ENCODE results near the gene FAM3A.

DNA sequence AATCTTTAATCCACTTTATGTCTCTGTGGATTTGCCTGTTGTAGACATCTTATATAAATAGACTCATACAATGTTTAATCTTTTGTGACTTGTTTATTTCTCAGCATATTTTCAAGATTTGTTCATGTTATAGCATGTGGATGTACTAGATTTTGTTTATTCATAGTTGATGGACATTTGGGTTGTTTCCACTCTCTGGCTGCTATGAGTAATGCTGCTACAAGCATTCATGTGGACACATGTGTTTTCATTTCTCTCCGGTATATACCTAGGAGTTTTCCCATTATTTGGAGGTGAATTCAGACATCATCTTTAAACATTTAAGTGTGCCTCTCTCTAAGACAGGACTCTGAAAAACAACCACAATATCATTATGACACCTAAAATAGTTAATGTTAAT lies 33.7 kb upstream of the FAM3A start:
- TF ChIP-seq, protein P1, sequence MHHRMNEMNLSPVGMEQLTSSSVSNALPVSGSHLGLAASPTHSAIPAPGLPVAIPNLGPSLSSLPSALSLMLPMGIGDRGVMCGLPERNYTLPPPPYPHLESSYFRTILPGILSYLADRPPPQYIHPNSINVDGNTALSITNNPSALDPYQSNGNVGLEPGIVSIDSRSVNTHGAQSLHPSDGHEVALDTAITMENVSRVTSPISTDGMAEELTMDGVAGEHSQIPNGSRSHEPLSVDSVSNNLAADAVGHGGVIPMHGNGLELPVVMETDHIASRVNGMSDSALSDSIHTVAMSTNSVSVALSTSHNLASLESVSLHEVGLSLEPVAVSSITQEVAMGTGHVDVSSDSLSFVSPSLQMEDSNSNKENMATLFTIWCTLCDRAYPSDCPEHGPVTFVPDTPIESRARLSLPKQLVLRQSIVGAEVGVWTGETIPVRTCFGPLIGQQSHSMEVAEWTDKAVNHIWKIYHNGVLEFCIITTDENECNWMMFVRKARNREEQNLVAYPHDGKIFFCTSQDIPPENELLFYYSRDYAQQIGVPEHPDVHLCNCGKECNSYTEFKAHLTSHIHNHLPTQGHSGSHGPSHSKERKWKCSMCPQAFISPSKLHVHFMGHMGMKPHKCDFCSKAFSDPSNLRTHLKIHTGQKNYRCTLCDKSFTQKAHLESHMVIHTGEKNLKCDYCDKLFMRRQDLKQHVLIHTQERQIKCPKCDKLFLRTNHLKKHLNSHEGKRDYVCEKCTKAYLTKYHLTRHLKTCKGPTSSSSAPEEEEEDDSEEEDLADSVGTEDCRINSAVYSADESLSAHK (tag by site-specific recombination; IDR thresholded peaks at IDR 0.05) = no peak
- TF ChIP-seq ZSCAN5A (tag by site-specific recombination; IDR thresholded peaks at IDR 0.05) = no peak

Measured in HEK293 (cell line).